Neural cell (in vitro differentiated cells): ENCODE results near the gene MRPS6. TPM values are rescaled to one million over a fixed set of nuclear protein-coding genes. Genes with fewer than 3 reads are reported as not detected.
A peak's percentile ranks its signal among the peaks of the same experiment; 100 is the strongest.

Source experiments
- H2AFZ ChIP-seq: fragments of 200-600, 300-800 bp; sonication (generic), shearing (Covaris generic); 2 replicates; pipeline ENCODE4 v1.6.0; 2014; ENCODE audit warnings: low read depth, mild to moderate bottlenecking, antibody characterized with exemption, low read length, moderate library complexity
- H3F3A ChIP-seq: fragments of 200-600 bp; shearing (Covaris generic); 2 replicates; pipeline ENCODE4 v1.6.1; 2016; ENCODE audit warnings: mild to moderate bottlenecking, moderate library complexity, mixed read lengths, antibody characterized with exemption, low read length; ENCODE audit not compliant: insufficient read depth, poor library complexity, severe bottlenecking
- H3K27ac ChIP-seq: fragments of 200-600, 300-800 bp; sonication (generic), shearing (Covaris generic); 2 replicates; pipeline ENCODE4 v1.5.1; 2014; ENCODE audit warnings: mild to moderate bottlenecking, low read length, moderate library complexity
- H3K27me3 ChIP-seq: fragments of 300-800, 200-600 bp; sonication (generic), shearing (Covaris generic); 2 replicates; pipeline ENCODE4 v1.6.0; 2014; ENCODE audit warnings: mild to moderate bottlenecking, low read depth, low read length, moderate library complexity; ENCODE audit not compliant: insufficient read depth
- H3K36me3 ChIP-seq: fragments of 300-800, 200-600 bp; sonication (generic), shearing (Covaris generic); 2 replicates; pipeline ENCODE4 v1.5.1; 2014; ENCODE audit warnings: mild to moderate bottlenecking, antibody characterized with exemption, low read length, moderate library complexity; ENCODE audit not compliant: insufficient read depth
- H3K4me2 ChIP-seq: fragments of 300-800, 200-600 bp; sonication (generic), shearing (Covaris generic); 2 replicates; pipeline ENCODE4 v1.6.0; 2014; ENCODE audit warnings: mild to moderate bottlenecking, low read length
- H3K4me3 ChIP-seq: fragments of 300-800, 200-600 bp; sonication (generic), shearing (Covaris generic); 2 replicates; pipeline ENCODE4 v1.5.1; 2014; ENCODE audit warnings: mild to moderate bottlenecking, low read length, moderate library complexity
- H3K79me2 ChIP-seq: fragments of 200-600 bp; shearing (Covaris generic); replicated peaks from 2 replicates; pipeline ENCODE4 v1.6.0; 2014; ENCODE audit warnings: mild to moderate bottlenecking, low read length, moderate library complexity; ENCODE audit not compliant: insufficient read depth
- H3K9ac ChIP-seq: fragments of 300-800, 200-600 bp; sonication (generic), shearing (Covaris generic); 2 replicates; pipeline ENCODE4 v1.6.1; 2016; ENCODE audit warnings: mild to moderate bottlenecking, low read length, mixed read lengths
- H3K9me2 ChIP-seq: fragments of 200-600 bp; shearing (Covaris generic); 2 replicates; pipeline ENCODE4 v1.6.1; 2016; ENCODE audit warnings: mild to moderate bottlenecking, low read length, mixed read lengths; ENCODE audit not compliant: insufficient read depth
- H3K9me3 ChIP-seq: fragments of 200-600, 300-800 bp; sonication (generic), shearing (Covaris generic); 2 replicates; pipeline ENCODE4 v1.6.1; 2016; ENCODE audit warnings: mild to moderate bottlenecking, mixed run types, low read length, moderate library complexity, mixed read lengths
- H4K20me1 ChIP-seq: fragments of 200-600 bp; shearing (Covaris generic); 2 replicates; pipeline ENCODE4 v1.6.1; 2016; ENCODE audit warnings: mild to moderate bottlenecking, mixed run types; ENCODE audit not compliant: insufficient read depth
- EP300 ChIP-seq: fragments of 450-650 bp; conservative IDR thresholded peaks from 2 replicates; pipeline ENCODE4 v1.6.1; 2014; ENCODE audit warnings: antibody characterized with exemption, mild to moderate bottlenecking, moderate library complexity; ENCODE audit not compliant: poor library complexity, severe bottlenecking
- EZH2 ChIP-seq: fragments of 200-600, 300-800 bp; shearing (Covaris generic), sonication (generic); IDR thresholded peaks from 2 replicates; pipeline ENCODE4 v1.6.1; 2014; ENCODE audit warnings: antibody characterized with exemption, low read length, borderline replicate concordance, mild to moderate bottlenecking; ENCODE audit not compliant: insufficient read depth, poor library complexity, severe bottlenecking
- MXI1 ChIP-seq: fragments of 450-650 bp; conservative IDR thresholded peaks from 2 replicates; pipeline ENCODE4 v1.6.1; 2014; ENCODE audit warnings: antibody characterized with exemption, mild to moderate bottlenecking; ENCODE audit not compliant: poor library complexity, severe bottlenecking
- POLR2AphosphoS5 ChIP-seq: IDR thresholded peaks from 2 replicates; pipeline ENCODE4 v1.6.1; 2012
- RAD21 ChIP-seq: fragments of 450-650 bp; conservative IDR thresholded peaks from 2 replicates; pipeline ENCODE4 v1.6.1; 2014; ENCODE audit warnings: antibody characterized with exemption, mild to moderate bottlenecking, moderate library complexity
- SMC3 ChIP-seq: fragments of 450-650 bp; conservative IDR thresholded peaks from 2 replicates; pipeline ENCODE4 v1.6.1; 2014; ENCODE audit warnings: antibody characterized with exemption, mild to moderate bottlenecking, moderate library complexity; ENCODE audit not compliant: poor library complexity
- TAF1 ChIP-seq: IDR thresholded peaks from 2 replicates; pipeline ENCODE4 v1.6.1; 2012; ENCODE audit warnings: low read depth
- polyA plus RNA-seq: library from polyadenylated mRNA; depleted of rRNA; stranded (reverse); fragments of >200 nt; gene quantifications from 2 replicates; pipeline ENCODE4 v1.2.3, GENCODE V29; 2014
- TF ChIP-seq, protein P1 (sequence below): fragments of 450-650 bp; IDR thresholded peaks from 2 replicates; pipeline ENCODE4 v1.5.1; 2014; ENCODE audit warnings: antibody characterized with exemption, mild to moderate bottlenecking, moderate library complexity; ENCODE audit not compliant: poor library complexity, severe bottlenecking
- TF ChIP-seq, protein P2 (sequence below): IDR thresholded peaks from 2 replicates; pipeline ENCODE4 v1.6.1; 2012; ENCODE audit warnings: borderline replicate concordance

The MRPS6 gene
- polyA plus RNA-seq, 1 donor from 2014 or later: 70.1 TPM

DNA sequence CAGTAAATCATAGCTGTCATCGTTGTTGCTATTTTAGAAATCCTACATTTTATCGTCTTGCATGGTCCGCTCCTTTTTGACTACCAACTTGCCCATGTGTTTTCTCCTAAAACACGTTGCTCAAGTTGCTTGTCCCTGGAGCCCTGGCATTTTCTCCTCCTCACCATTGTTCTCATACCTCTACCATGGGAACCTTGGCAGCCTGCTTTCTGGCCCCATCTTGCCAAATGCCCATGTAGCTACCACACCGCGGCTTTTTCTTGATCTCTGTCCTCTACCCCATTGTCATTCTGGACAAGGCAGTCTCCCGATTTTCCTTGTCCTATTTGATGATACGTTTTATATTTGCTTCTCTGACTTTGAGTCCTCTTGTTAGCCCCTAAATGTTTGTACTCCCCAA lies 50.2 kb downstream of the MRPS6 start:
- no peak overlapping the region for H3K9ac ChIP-seq
- no peak overlapping the region for H3K4me3 ChIP-seq
- no peak overlapping the region for H2AFZ ChIP-seq
- H3K27ac ChIP-seq: no peak overlapping the region
- no peaks in the 10 kb centered on the region for H3K9me2 ChIP-seq
- H4K20me1 ChIP-seq: no peaks in the 10 kb centered on the region
- no peaks in the 10 kb centered on the region for H3F3A ChIP-seq
- peaks cover 19% of the 10 kb centered on the region for H3K79me2 ChIP-seq
- H3K9me3 ChIP-seq: no peaks in the 10 kb centered on the region
- TF ChIP-seq POLR2AphosphoS5 (no peak), EZH2 (no peak), SMC3 (no peak), EP300 (no peak), MXI1 (no peak), TAF1 (no peak), RAD21 (no peak)
- TF ChIP-seq, protein P1, sequence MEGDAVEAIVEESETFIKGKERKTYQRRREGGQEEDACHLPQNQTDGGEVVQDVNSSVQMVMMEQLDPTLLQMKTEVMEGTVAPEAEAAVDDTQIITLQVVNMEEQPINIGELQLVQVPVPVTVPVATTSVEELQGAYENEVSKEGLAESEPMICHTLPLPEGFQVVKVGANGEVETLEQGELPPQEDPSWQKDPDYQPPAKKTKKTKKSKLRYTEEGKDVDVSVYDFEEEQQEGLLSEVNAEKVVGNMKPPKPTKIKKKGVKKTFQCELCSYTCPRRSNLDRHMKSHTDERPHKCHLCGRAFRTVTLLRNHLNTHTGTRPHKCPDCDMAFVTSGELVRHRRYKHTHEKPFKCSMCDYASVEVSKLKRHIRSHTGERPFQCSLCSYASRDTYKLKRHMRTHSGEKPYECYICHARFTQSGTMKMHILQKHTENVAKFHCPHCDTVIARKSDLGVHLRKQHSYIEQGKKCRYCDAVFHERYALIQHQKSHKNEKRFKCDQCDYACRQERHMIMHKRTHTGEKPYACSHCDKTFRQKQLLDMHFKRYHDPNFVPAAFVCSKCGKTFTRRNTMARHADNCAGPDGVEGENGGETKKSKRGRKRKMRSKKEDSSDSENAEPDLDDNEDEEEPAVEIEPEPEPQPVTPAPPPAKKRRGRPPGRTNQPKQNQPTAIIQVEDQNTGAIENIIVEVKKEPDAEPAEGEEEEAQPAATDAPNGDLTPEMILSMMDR: no peak
- TF ChIP-seq, protein P2, sequence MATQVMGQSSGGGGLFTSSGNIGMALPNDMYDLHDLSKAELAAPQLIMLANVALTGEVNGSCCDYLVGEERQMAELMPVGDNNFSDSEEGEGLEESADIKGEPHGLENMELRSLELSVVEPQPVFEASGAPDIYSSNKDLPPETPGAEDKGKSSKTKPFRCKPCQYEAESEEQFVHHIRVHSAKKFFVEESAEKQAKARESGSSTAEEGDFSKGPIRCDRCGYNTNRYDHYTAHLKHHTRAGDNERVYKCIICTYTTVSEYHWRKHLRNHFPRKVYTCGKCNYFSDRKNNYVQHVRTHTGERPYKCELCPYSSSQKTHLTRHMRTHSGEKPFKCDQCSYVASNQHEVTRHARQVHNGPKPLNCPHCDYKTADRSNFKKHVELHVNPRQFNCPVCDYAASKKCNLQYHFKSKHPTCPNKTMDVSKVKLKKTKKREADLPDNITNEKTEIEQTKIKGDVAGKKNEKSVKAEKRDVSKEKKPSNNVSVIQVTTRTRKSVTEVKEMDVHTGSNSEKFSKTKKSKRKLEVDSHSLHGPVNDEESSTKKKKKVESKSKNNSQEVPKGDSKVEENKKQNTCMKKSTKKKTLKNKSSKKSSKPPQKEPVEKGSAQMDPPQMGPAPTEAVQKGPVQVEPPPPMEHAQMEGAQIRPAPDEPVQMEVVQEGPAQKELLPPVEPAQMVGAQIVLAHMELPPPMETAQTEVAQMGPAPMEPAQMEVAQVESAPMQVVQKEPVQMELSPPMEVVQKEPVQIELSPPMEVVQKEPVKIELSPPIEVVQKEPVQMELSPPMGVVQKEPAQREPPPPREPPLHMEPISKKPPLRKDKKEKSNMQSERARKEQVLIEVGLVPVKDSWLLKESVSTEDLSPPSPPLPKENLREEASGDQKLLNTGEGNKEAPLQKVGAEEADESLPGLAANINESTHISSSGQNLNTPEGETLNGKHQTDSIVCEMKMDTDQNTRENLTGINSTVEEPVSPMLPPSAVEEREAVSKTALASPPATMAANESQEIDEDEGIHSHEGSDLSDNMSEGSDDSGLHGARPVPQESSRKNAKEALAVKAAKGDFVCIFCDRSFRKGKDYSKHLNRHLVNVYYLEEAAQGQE: no peak
- no peak overlapping the region for H3K4me2 ChIP-seq
- H3K27me3 ChIP-seq: no peaks in the 10 kb centered on the region
- H3K36me3 ChIP-seq: no peaks in the 10 kb centered on the region

DNA sequence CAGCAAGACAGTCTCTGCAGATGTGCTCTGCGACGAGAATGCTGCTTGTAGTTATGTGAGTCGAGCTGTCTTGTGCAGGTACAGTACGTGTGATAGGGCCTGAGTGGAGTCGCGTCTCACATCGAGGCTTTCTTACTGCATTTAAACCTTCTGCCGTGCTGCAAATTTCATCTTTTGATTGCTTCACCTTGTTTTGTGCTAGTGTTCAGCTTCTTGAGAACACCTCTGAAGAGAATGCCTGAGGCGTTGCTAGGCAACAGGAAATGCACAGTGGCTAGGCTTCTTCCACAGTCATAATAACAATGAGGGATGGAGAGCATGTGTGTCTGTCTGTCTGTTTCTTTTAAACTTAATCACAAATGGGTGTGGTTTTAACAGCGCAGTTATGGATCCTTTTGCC lies 52.9 kb downstream of the MRPS6 start:
- peak overlapping the region; percentile 54 for H3K9ac ChIP-seq
- H3K4me2 ChIP-seq: peak overlapping the region; percentile 75
- peak; percentile 57 for TF ChIP-seq POLR2AphosphoS5
- TF ChIP-seq, protein P2: peak; percentile 53
- TF ChIP-seq, protein P1: no peak
- TF ChIP-seq RAD21: peak; percentile 37
- peak; percentile 52 for TF ChIP-seq EP300
- TF ChIP-seq MXI1: peak; percentile 70
- TF ChIP-seq EZH2: no peak
- TF ChIP-seq SMC3: peak; percentile 47
- H4K20me1 ChIP-seq: no peaks in the 10 kb centered on the region
- H3K9me3 ChIP-seq: no peaks in the 10 kb centered on the region
- H3F3A ChIP-seq: no peaks in the 10 kb centered on the region
- no peaks in the 10 kb centered on the region for H3K27me3 ChIP-seq
- H3K9me2 ChIP-seq: no peaks in the 10 kb centered on the region
- H2AFZ ChIP-seq: no peak overlapping the region
- H3K36me3 ChIP-seq: no peaks in the 10 kb centered on the region
- peaks cover 19% of the 10 kb centered on the region for H3K79me2 ChIP-seq
- H3K27ac ChIP-seq: peak overlapping the region; percentile 81
- peak overlapping the region; percentile 53 for H3K4me3 ChIP-seq
